Pancreas (tissue), 10 donors: Measurements from ENCODE around the gene NKAP. TPM values are rescaled to one million over a fixed set of nuclear protein-coding genes. Genes with fewer than 3 reads are reported as not detected.
"Not testable (repeated sequence)": the region's sequence is repeated elsewhere in the genome, so short reads cannot be mapped to it uniquely, and the experiment has no call there.

Experiments used
- ATAC-seq, 4 donors: fragments of 200-7000 bp; cut with Tn5 transposase; one replicate each; pipeline versions ENCODE4 v1.8.0 to v1.9.1; 2020; ENCODE audit warnings: mild to moderate bottlenecking in 4 of 4, moderate library complexity in 4 of 4
- DNase-seq, 6 donors: peaks; one replicate each; pipeline ENCODE4 v3.0.0-alpha.2; 2020
- FAIRE-seq: peaks from 2 replicates; lab custom pipeline; 2012; peaks lifted over from hg19 to GRCh38; lab: Jason Lieb, UNC
- H3K27ac ChIP-seq, 4 donors: fragments of 200-600 bp; sonication (generic); 1 replicate in 3 of 4; 2 replicates in 1 of 4; pipeline versions ENCODE4 v1.5.0 to v1.8.0; 2020
- H3K27me3 ChIP-seq, 4 donors: fragments of 200-600 bp; one replicate each; pipeline ENCODE4 v1.8.0; 2021
- H3K36me3 ChIP-seq, 3 donors: fragments of 200-600 bp; sonication (generic) in 1 of 3; one replicate each; pipeline versions ENCODE4 v1.5.0 to v1.8.0; 2020 to 2021
- H3K4me1 ChIP-seq, 3 donors: fragments of 200-600 bp; one replicate each; pipeline ENCODE4 v1.8.0; 2021
- H3K4me3 ChIP-seq, 4 donors: fragments of 200-600 bp; sonication (generic) in 2 of 4; one replicate each; pipeline versions ENCODE4 v1.5.0 to v1.8.0; 2020 to 2021
- H3K9me3 ChIP-seq, 4 donors: fragments of 200-600 bp; one replicate each; pipeline ENCODE4 v1.8.0; 2021
- CTCF ChIP-seq, 4 donors: fragments of 200-600 bp; sonication (generic) in 3 of 4; IDR thresholded peaks; one replicate each; pipeline versions ENCODE4 v1.5.0 to v1.8.0; 2021; ENCODE audit warnings: antibody characterized with exemption in 4 of 4
- WGBS, 2 donors: extraction: QIAGEN DNeasy Blood & Tissue Kit; methylation state at CpG; one replicate each; pipeline ENCODE4 v1.1.7; 2013; 5-methylcytosine and 5-hydroxymethylcytosine counted together
- intact Hi-C, 3 donors: fragments of 100-400 bp; cut with DNase I; formaldehyde crosslinking; loops; one replicate each; pipeline versions ENCODE4 v1.11.1 to v1.14.2; 2022
- polyA plus RNA-seq, 2 donors: library from polyadenylated mRNA; stranded (reverse); fragments of 200-250 nt; gene quantifications; one replicate each; pipeline ENCODE4 v1.2.3, GENCODE V29; 2013
- total RNA-seq, 6 donors: library from RNA; stranded (reverse); fragmentation: NEBNext Ultra II Directional in 4 of 6; extraction: Animal tissue kit (Norgen Biotek cat#: 25700) in 4 of 6; gene quantifications; one replicate each; pipeline versions ENCODE4 v1.2.1 to v1.2.4, GENCODE V29; 2021 to 2023
- donor health status: healthy with polysubstance abuse.
- donor health status: DM: no; HTN: no; CAD: no; lungs with moderate emphysema.
- donor health status: DM: no; HTN: no; CAD: no.
- donor health status: control.
- donor health status: control.
- donor health status: Bipolar disorder and iron deficiency.
- donor health status: DM: yes; HTN: yes; CAD: no.
- donor health status: DM: no; HTN: no; CAD: no.
- donor health status: DM: no; HTN: no; CAD: no.
- donor health status: DM: yes; HTN: yes; CAD: no.

NKAP gene
- total and polyA plus RNA-seq, 8 donors = 2.0 to 5.5 (median 3.3) TPM

- no peaks in the 10 kb centered on the region for H3K9me3 ChIP-seq
- no peaks in the 10 kb centered on the region for H3K27me3 ChIP-seq
- intact Hi-C loops = no loop called here
- TF ChIP-seq CTCF (IDR thresholded peaks at IDR 0.05) = no peak
- DNase-seq (no peak), FAIRE-seq (no peak), ATAC-seq (no peak)
- no peaks in the 10 kb centered on the region for H3K4me1 ChIP-seq
- H3K36me3 ChIP-seq = no peaks in the 10 kb centered on the region
- H3K27ac ChIP-seq = no peak overlapping the region
- no peak overlapping the region for H3K4me3 ChIP-seq
- whole genome bisulfite sequencing, 2 donors = 56 to 71% methylated on average over 5 of the region's 5 CpGs
Measured at GRCh38 chrX:119971184-119971583, 27.6 kb upstream of the NKAP start.

GRCh38 chrX:119970574-119970973, 27.0 kb upstream of the NKAP start:
- Histone ChIP-seq H3K27me3 (no peaks in the 10 kb centered on the region), H3K27ac (no peak overlapping the region), H3K4me3 (no peak overlapping the region), H3K4me1 (no peaks in the 10 kb centered on the region), H3K9me3 (no peaks in the 10 kb centered on the region), H3K36me3 (no peaks in the 10 kb centered on the region)
- DNase-seq = no peak
- WGBS, 2 donors = 61 to 84% methylated on average over 6 of the region's 6 CpGs
- ATAC-seq = no peak
- no peak for TF ChIP-seq CTCF (IDR thresholded peaks at IDR 0.05)
- FAIRE-seq = no peak
- intact Hi-C loops = no loop called here

GRCh38 chrX:119966837-119967236, 23.3 kb upstream of the NKAP start:
- intact Hi-C loops, DNase-seq, H3K36me3 ChIP-seq, ATAC-seq, H3K27me3 ChIP-seq, FAIRE-seq, H3K27ac ChIP-seq, H3K9me3 ChIP-seq, H3K4me3 ChIP-seq, H3K4me1 ChIP-seq: not testable (repeated sequence)
- WGBS, 2 donors = 92 to 100% methylated on average over 1 of the region's 1 CpG

GRCh38 chrX:119960625-119961024, 17.1 kb upstream of the NKAP start:
- intact Hi-C loops = no loop called here
- no peak for DNase-seq
- ATAC-seq = no peak
- no peak for FAIRE-seq
- Histone ChIP-seq H3K4me1 (no peaks in the 10 kb centered on the region), H3K36me3 (no peaks in the 10 kb centered on the region), H3K4me3 (no peak overlapping the region), H3K27me3 (no peaks in the 10 kb centered on the region), H3K9me3 (no peaks in the 10 kb centered on the region), H3K27ac (no peak overlapping the region)
- no peak for TF ChIP-seq CTCF (IDR thresholded peaks at IDR 0.05)

- DNase-seq, ATAC-seq, FAIRE-seq, H3K27ac ChIP-seq, H3K36me3 ChIP-seq, intact Hi-C loops, H3K4me1 ChIP-seq, H3K27me3 ChIP-seq, H3K9me3 ChIP-seq, H3K4me3 ChIP-seq: not testable (repeated sequence)
- 82 to 84% methylated on average over 21 of the region's 21 CpGs for WGBS, 2 donors
Measured at GRCh38 chrX:119955807-119956570, 12.4 kb upstream of the NKAP start.

- DNase-seq (no peak), FAIRE-seq (no peak), ATAC-seq (no peak)
- Histone ChIP-seq H3K4me3 (no peak overlapping the region), H3K27ac (no peak overlapping the region), H3K4me1 (no peaks in the 10 kb centered on the region), H3K27me3 (peaks cover 0 to 10% (median 0%) of the 10 kb centered on the region in 4 donors), H3K36me3 (no peaks in the 10 kb centered on the region), H3K9me3 (no peaks in the 10 kb centered on the region)
- 54 to 86% methylated on average over 3 of the region's 3 CpGs for WGBS, 2 donors
- no peak for TF ChIP-seq CTCF (IDR thresholded peaks at IDR 0.05)
- intact Hi-C loops = no loop called here
Measured at GRCh38 chrX:119954374-119954773, 10.8 kb upstream of the NKAP start.
